K562 (cell line): ENCODE measurements around the gene BEX3. TPM values are rescaled to one million over a fixed set of nuclear protein-coding genes. Genes with fewer than 3 reads are reported as not detected.

Experiments used
- ATAC-seq: fragments of 200-7000 bp; cut with Tn5 transposase; 3 replicates; pipeline ENCODE4 v1.9.1; 2020; ENCODE audit warnings: moderate library complexity
- BruUV-seq: library from RNA; stranded (reverse); fragments of 400-500 nt; replicated peaks from 2 replicates; lab custom pipeline; 2021; lab: Mats Ljungman, UMichigan
- CTCF ChIA-PET: fragments of 300-600 bp; formaldehyde crosslinking; extraction: SDS; loops from one replicate; lab custom pipeline; 2021; ENCODE audit warnings: low intra/inter-chr PET ratio; lab: Yijun Ruan, JAX
- POLR2A ChIA-PET: fragments of 300-600, 350-650 bp; sonication (Branson Sonifier 250); formaldehyde crosslinking; extraction: SDS; loops from one replicate; lab custom pipeline; 2021; ENCODE audit warnings: antibody characterized with exemption, inconsistent platforms; lab: Yijun Ruan, JAX
- DNase-seq, 4 experiments: peaks; one replicate each; pipeline versions ENCODE4 v3.0.0 to v3.0.0-alpha.2; 2011 to 2018; ENCODE audit warnings: low spot score in 3 of 4, mixed read lengths in 3 of 4; ENCODE audit errors: extremely low read depth in 1 of 4
- FAIRE-seq: peaks from 2 replicates; lab custom pipeline; 2011; peaks lifted over from hg19 to GRCh38; lab: Jason Lieb, UNC
- H2AFZ ChIP-seq: 2 replicates; pipeline ENCODE4 v1.6.0; 2011; ENCODE audit warnings: low read depth, low read length, control low read depth, inconsistent platforms
- H3K27ac ChIP-seq: fragments of 200-600 bp; 3 replicates; pipeline ENCODE4 v1.8.0; 2011; ENCODE audit warnings: low read depth, mild to moderate bottlenecking, control low read depth, inconsistent platforms, low read length, moderate library complexity, mixed read lengths; ENCODE audit errors: extremely low read depth
- H3K27me3 ChIP-seq, 2 experiments: fragments of 300-600 bp in 1 of 2; 2 replicates in 1 of 2; 3 replicates in 1 of 2; pipeline versions ENCODE4 v1.6.0 to v1.8.0; 2011; ENCODE audit warnings: inconsistent platforms in 2 of 2, low read length in 2 of 2, mild to moderate bottlenecking in 1 of 2, mixed read lengths in 1 of 2, moderate library complexity in 1 of 2; ENCODE audit not compliant: control insufficient read depth in 2 of 2, insufficient read depth in 2 of 2
- H3K36me3 ChIP-seq: fragments of 300-600 bp; 3 replicates; pipeline ENCODE4 v1.8.0; 2011; ENCODE audit warnings: mild to moderate bottlenecking, low read length, inconsistent platforms; ENCODE audit not compliant: control insufficient read depth, insufficient read depth
- H3K4me1 ChIP-seq, 2 experiments: fragments of 200-600 bp in 1 of 2; replicated peaks in 1 of 2; 2 replicates in 1 of 2; 3 replicates in 1 of 2; pipeline versions ENCODE4 v1.5.1 to v1.8.0; 2011; ENCODE audit warnings: inconsistent platforms in 2 of 2, low read length in 2 of 2, mild to moderate bottlenecking in 1 of 2, mixed read lengths in 1 of 2, moderate library complexity in 1 of 2; ENCODE audit not compliant: control insufficient read depth in 2 of 2, insufficient read depth in 2 of 2
- H3K4me2 ChIP-seq: 2 replicates; pipeline ENCODE4 v1.6.1; 2011; ENCODE audit warnings: low read length, control low read depth, inconsistent platforms, mixed read lengths; ENCODE audit not compliant: insufficient read depth
- H3K4me3 ChIP-seq: fragments of 200-600 bp; sonication (generic), shearing (Covaris generic); 2 replicates; pipeline ENCODE4 v1.5.1; 2016; ENCODE audit warnings: control low read depth, inconsistent platforms
- H3K79me2 ChIP-seq: fragments of 200-600 bp; 3 replicates; pipeline ENCODE4 v1.8.0; 2011; ENCODE audit warnings: low read length, inconsistent platforms; ENCODE audit not compliant: control insufficient read depth, insufficient read depth
- H3K9ac ChIP-seq, 2 experiments: 2 replicates each; pipeline versions ENCODE4 v1.6.0 to v1.6.1; 2011; ENCODE audit warnings: low read depth in 2 of 2, low read length in 2 of 2, control low read depth in 1 of 2, inconsistent platforms in 1 of 2, mild to moderate bottlenecking in 1 of 2, mixed read lengths in 1 of 2; ENCODE audit not compliant: insufficient read depth in 1 of 2
- H3K9me1 ChIP-seq: one replicate; pipeline ENCODE4 v1.6.0; 2011; ENCODE audit warnings: inconsistent platforms, mild to moderate bottlenecking, low read length, moderate library complexity; ENCODE audit not compliant: control insufficient read depth, insufficient read depth
- H3K9me3 ChIP-seq: replicated peaks from 2 replicates; pipeline ENCODE4 v1.5.1; 2011; ENCODE audit warnings: low read depth, low read length, inconsistent platforms; ENCODE audit not compliant: control insufficient read depth, insufficient read depth
- H4K20me1 ChIP-seq: replicated peaks from 2 replicates; pipeline ENCODE4 v1.6.1; 2011; ENCODE audit warnings: low read length, inconsistent platforms, mixed read lengths; ENCODE audit not compliant: control insufficient read depth, insufficient read depth
- ARID1B ChIP-seq: fragments of 450-650 bp; IDR thresholded peaks from 2 replicates; pipeline ENCODE4 v1.6.1; 2016; ENCODE audit warnings: antibody characterized with exemption, mild to moderate bottlenecking, inconsistent platforms
- FOXA3 ChIP-seq, 2 experiments: fragments of 450-650 bp in 1 of 2; sonication (generic) in 1 of 2; formaldehyde crosslinking; IDR thresholded peaks in 1 of 2; conservative IDR thresholded peaks in 1 of 2; 2 replicates each; pipeline versions ENCODE4 v1.4.0 to v1.8.0; 2020 to 2022; ENCODE audit warnings: mild to moderate bottlenecking in 2 of 2, missing genetic modification reagents in 1 of 2
- NR0B1 ChIP-seq: fragments of 450-650 bp; IDR thresholded peaks from one replicate; pipeline ENCODE4 v1.6.1; 2018; ENCODE audit warnings: mild to moderate bottlenecking, moderate library complexity; ENCODE audit not compliant: partially characterized antibody
- PTRF ChIP-seq: fragments of 450-650 bp; IDR thresholded peaks from 2 replicates; pipeline ENCODE4 v1.6.1; 2016; ENCODE audit warnings: mild to moderate bottlenecking, missing genetic modification characterization, missing compliant biosample characterization
- ZC3H11A ChIP-seq: IDR thresholded peaks from 2 replicates; pipeline ENCODE4 v1.6.1; 2012; ENCODE audit warnings: low read depth, low read length, improper control_type of control experiment
- WGBS: fragments of 100-300 bp; shearing (Covaris generic); methylation state at CpG from one replicate; pipeline ENCODE4 v1.1.6; 2016; ENCODE audit warnings: low coverage, mixed read lengths; ENCODE audit not compliant: insufficient coverage; ENCODE audit errors: missing lambda C conversion rate; 5-methylcytosine and 5-hydroxymethylcytosine counted together
- in situ Hi-C: fragments of 300-500 bp; cut with MboI; formaldehyde crosslinking; loops from 4 replicates; pipeline ENCODE4 v1.15.0; 2018; ENCODE audit warnings: inconsistent platforms, mixed read lengths
- intact Hi-C: fragments of 100-400 bp; cut with micrococcal nuclease; formaldehyde crosslinking; loops from 2 replicates; pipeline ENCODE4 v1.14.2; 2022
- polyA plus RNA-seq, 8 experiments: library from polyadenylated mRNA; depleted of rRNA in 4 of 8; stranded (reverse) in 5 of 8; unstranded in 3 of 8; fragments of >200 nt; fragmentation: Nextera tagmentation in 2 of 8; fragmentation: Illumina TruSeq in 1 of 8; extraction: Ambion mirVana in 2 of 8; extraction: Trizol in 1 of 8; gene quantifications; 2 replicates each; pipeline versions ENCODE4 v1.2.1 to v1.2.3, GENCODE V29; 2011 to 2014; ENCODE audit warnings: inconsistent platforms in 1 of 8, missing spikeins in 1 of 8
- total RNA-seq, 7 experiments: library from RNA; depleted of rRNA in 6 of 7; stranded (reverse); fragments of >200 nt in 6 of 7; fragmentation: Illumina TruSeq in 2 of 7; extraction: Trizol in 2 of 7; gene quantifications; 2 replicates each; pipeline versions ENCODE4 v1.2.1 to v1.2.3, GENCODE V29; 2011 to 2021; ENCODE audit warnings: low replicate concordance in 1 of 7
- TF ChIP-seq, protein P1 (sequence below), 2 experiments: fragments of 150-350 bp in 1 of 2; IDR thresholded peaks; 2 replicates each; pipeline ENCODE4 v1.6.1; 2012 to 2016; ENCODE audit warnings: low read depth in 2 of 2, low read length in 2 of 2, mild to moderate bottlenecking in 1 of 2, moderate library complexity in 1 of 2

BEX3 gene
- total and polyA plus RNA-seq, 9 of the 15 experiments (the other 6 are each of a cell fraction or from before 2014, with no cell fraction given) = 0.21 to 0.47 TPM; not detected in 7

- TF ChIP-seq, protein P1, sequence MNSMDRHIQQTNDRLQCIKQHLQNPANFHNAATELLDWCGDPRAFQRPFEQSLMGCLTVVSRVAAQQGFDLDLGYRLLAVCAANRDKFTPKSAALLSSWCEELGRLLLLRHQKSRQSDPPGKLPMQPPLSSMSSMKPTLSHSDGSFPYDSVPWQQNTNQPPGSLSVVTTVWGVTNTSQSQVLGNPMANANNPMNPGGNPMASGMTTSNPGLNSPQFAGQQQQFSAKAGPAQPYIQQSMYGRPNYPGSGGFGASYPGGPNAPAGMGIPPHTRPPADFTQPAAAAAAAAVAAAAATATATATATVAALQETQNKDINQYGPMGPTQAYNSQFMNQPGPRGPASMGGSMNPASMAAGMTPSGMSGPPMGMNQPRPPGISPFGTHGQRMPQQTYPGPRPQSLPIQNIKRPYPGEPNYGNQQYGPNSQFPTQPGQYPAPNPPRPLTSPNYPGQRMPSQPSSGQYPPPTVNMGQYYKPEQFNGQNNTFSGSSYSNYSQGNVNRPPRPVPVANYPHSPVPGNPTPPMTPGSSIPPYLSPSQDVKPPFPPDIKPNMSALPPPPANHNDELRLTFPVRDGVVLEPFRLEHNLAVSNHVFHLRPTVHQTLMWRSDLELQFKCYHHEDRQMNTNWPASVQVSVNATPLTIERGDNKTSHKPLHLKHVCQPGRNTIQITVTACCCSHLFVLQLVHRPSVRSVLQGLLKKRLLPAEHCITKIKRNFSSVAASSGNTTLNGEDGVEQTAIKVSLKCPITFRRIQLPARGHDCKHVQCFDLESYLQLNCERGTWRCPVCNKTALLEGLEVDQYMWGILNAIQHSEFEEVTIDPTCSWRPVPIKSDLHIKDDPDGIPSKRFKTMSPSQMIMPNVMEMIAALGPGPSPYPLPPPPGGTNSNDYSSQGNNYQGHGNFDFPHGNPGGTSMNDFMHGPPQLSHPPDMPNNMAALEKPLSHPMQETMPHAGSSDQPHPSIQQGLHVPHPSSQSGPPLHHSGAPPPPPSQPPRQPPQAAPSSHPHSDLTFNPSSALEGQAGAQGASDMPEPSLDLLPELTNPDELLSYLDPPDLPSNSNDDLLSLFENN (IDR thresholded peaks at IDR 0.05; ENCODE audit: low read depth in 2 of 2, low read length in 2 of 2) = no peak
- no peak for TF ChIP-seq NR0B1
These were observed 13.9 kb upstream of the BEX3 start (continued) for GRCh38 chrX:103362474-103362873.

- WGBS = 31% methylated on average over 2 of the region's 2 CpGs
- CTCF ChIA-PET = no interaction called here
- no peak for TF ChIP-seq ARID1B
- no peak for TF ChIP-seq PTRF (tag)
- TF ChIP-seq FOXA3 (CRISPR knock-in tag; conservative IDR thresholded peaks at IDR 0.05 in 1 of 2, IDR thresholded peaks at IDR 0.05 in 1 of 2) = peak in 1 of 2 experiments; percentile 31; a peak in 1 of 4 replicates
- TF ChIP-seq ZC3H11A = no peak
- Histone ChIP-seq H3K27me3 (no peaks in the 10 kb centered on the region), H3K27ac (no peak overlapping the region), H3K36me3 (no peaks in the 10 kb centered on the region), H3K9me3 (no peaks in the 10 kb centered on the region), H3K79me2 (no peaks in the 10 kb centered on the region), H3K4me1 (peaks cover 0 to 6% of the 10 kb centered on the region in 2 experiments; a peak in 1 of 5 replicates), H4K20me1 (no peaks in the 10 kb centered on the region), H3K9me1 (no peaks in the 10 kb centered on the region), H3K4me3 (no peak overlapping the region), H3K4me2 (no peak overlapping the region), H3K9ac (no peak overlapping the region), H2AFZ (no peak overlapping the region)
- in situ Hi-C loops (no loop called here), intact Hi-C loops (no loop called here)
- ATAC-seq = no peak
- no TSS peak for BruUV-seq
- DNase-seq = no peak
- FAIRE-seq = no peak
- POLR2A ChIA-PET = no interaction called here
These were observed 13.3 kb upstream of the BEX3 start for GRCh38 chrX:103363046-103363445.
